Measurements from ENCODE around the gene EEFSEC.

Gene EEFSEC

GRCh38 chr3:128247666-128248409, 94.6 kb downstream of the EEFSEC start:
- no peak for DNase-seq

GRCh38 chr3:128252083-128252482, 98.8 kb downstream of the EEFSEC start:
- DNase-seq = no peak

GRCh38 chr3:128253150-128253549, 99.9 kb downstream of the EEFSEC start:
- DNase-seq = no peak

- no peak for DNase-seq
Measured at GRCh38 chr3:128254066-128254590, 100.8 kb downstream of the EEFSEC start.

- no peak for DNase-seq
Measured at GRCh38 chr3:128254967-128255366, 101.7 kb downstream of the EEFSEC start.

- no peak for DNase-seq
Measured at GRCh38 chr3:128256131-128256530, 102.8 kb downstream of the EEFSEC start.

- no peak for DNase-seq
Measured at GRCh38 chr3:128257632-128258031, 104.4 kb downstream of the EEFSEC start.

- no peak for DNase-seq
Measured at GRCh38 chr3:128260275-128260674, 107.0 kb downstream of the EEFSEC start.

- DNase-seq = no peak
Measured at GRCh38 chr3:128262457-128262856, 109.2 kb downstream of the EEFSEC start.

- DNase-seq = no peak
Measured at GRCh38 chr3:128263118-128263517, 109.8 kb downstream of the EEFSEC start.

GRCh38 chr3:128263946-128264345, 110.7 kb downstream of the EEFSEC start:
- DNase-seq = no peak

- no peak for DNase-seq
Measured at GRCh38 chr3:128266453-128266852, 113.2 kb downstream of the EEFSEC start.

- DNase-seq = no peak
Measured at GRCh38 chr3:128267541-128267940, 114.3 kb downstream of the EEFSEC start.

- no peak for DNase-seq
Measured at GRCh38 chr3:128269006-128269775, 115.9 kb downstream of the EEFSEC start.

- no peak for DNase-seq
Measured at GRCh38 chr3:128269796-128270195, 116.5 kb downstream of the EEFSEC start.

- no peak for DNase-seq
Measured at GRCh38 chr3:128270559-128271492, 117.5 kb downstream of the EEFSEC start.

GRCh38 chr3:128271536-128272332, 118.5 kb downstream of the EEFSEC start:
- DNase-seq = no peak

GRCh38 chr3:128273109-128273840, 120.0 kb downstream of the EEFSEC start:
- no peak for DNase-seq

- DNase-seq = no peak
Measured at GRCh38 chr3:128273841-128274573, 120.7 kb downstream of the EEFSEC start.

- DNase-seq = no peak
Measured at GRCh38 chr3:128274837-128275236, 121.6 kb downstream of the EEFSEC start.
